ENCODE data around the gene ZFYVE26. TPM values are rescaled to one million over a fixed set of nuclear protein-coding genes. Genes with fewer than 3 reads are reported as not detected.

ZFYVE26 gene
- total RNA-seq, 1 donor from 2014 or later = 33.9 TPM

DNA sequence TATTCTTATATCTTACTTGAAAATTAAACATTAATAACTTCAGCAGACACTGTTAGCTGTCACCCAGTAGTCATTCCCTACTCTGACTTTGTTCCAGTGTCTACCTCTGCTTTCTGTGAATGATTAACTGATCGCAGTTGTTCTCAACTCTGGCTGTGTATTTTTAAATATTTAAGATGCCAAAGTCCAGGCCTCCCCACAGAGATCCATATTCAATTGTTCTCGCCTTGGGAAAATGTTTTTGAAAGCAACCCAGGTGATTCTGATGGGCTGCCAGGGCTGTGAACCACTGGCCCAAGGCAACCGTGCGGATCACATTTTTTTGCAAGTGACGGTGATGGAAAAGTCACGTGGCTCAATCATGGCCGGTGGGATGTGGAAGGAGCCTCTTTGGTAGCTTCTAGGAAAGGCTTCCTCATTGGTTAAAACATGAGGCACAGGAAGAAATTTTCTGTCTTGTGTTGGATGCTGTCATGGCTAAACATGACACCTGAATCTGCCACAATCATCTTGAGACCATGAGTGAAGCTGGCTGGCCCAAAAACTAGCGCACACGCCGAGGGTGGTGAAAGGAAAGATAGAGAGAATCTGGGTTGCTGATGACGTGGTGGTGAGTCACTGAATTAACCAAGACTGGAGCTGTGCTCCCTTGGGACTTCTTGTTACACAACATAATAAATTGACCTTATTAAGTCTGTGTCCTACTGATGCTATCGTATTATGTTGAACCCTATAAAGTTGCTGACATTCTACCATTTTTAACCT is 77.5 kb downstream of the ZFYVE26 start:
- H3K4me1 Mint-ChIP-seq (ENCODE audit: low read depth) = peaks cover 24% of the 10 kb centered on the region

DNA sequence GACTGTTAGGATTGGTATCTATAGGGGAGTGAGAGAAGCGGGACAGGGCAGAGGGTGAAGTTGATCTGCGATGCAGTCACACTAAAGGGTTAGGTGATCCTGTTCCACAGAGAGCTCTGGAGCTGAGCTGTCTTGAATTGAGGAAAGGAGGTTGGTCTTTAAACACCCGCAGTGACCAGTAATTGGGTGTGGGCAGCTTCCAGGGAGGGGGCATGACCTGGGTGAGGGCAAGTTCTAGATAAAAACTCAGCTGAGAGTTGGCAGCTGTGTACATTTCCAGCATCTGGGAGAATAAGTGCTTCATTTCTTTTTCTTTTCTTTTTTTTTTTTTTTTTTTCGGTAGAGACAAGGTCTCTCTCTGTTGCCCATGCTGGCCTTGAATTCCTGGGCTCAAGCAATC is 79.6 kb downstream of the ZFYVE26 start:
- peak overlapping the region; percentile 0 for H3K27ac Mint-ChIP-seq

More for the DNA sequence above, 77.5 kb downstream of the ZFYVE26 start:
- Mint-ChIP-seq H3K36me3 (ENCODE audit: insufficient read depth) (no peaks in the 10 kb centered on the region), H3K27me3 (no peaks in the 10 kb centered on the region), H3K27ac (peak overlapping the region; percentile 85), H3K4me3 (ENCODE audit: low read depth) (peak overlapping the region; percentile 35), H3K9me3 (ENCODE audit: low read depth) (peaks cover 15% of the 10 kb centered on the region)
- no peak for DNase-seq (ENCODE audit: low spot score, unreplicated experiment)
- TF ChIP-seq, protein P1, sequence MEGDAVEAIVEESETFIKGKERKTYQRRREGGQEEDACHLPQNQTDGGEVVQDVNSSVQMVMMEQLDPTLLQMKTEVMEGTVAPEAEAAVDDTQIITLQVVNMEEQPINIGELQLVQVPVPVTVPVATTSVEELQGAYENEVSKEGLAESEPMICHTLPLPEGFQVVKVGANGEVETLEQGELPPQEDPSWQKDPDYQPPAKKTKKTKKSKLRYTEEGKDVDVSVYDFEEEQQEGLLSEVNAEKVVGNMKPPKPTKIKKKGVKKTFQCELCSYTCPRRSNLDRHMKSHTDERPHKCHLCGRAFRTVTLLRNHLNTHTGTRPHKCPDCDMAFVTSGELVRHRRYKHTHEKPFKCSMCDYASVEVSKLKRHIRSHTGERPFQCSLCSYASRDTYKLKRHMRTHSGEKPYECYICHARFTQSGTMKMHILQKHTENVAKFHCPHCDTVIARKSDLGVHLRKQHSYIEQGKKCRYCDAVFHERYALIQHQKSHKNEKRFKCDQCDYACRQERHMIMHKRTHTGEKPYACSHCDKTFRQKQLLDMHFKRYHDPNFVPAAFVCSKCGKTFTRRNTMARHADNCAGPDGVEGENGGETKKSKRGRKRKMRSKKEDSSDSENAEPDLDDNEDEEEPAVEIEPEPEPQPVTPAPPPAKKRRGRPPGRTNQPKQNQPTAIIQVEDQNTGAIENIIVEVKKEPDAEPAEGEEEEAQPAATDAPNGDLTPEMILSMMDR (IDR thresholded peaks at IDR 0.05; ENCODE audit: unreplicated experiment) = no peak

GRCh38 chr14:67735336-67736147 is 80.8 kb downstream of the ZFYVE26 start:
- Mint-ChIP-seq H3K9me3 (ENCODE audit: low read depth) (peaks cover 12% of the 10 kb centered on the region), H3K27ac (no peak overlapping the region), H3K4me1 (ENCODE audit: low read depth) (peaks cover 26% of the 10 kb centered on the region), H3K27me3 (no peaks in the 10 kb centered on the region), H3K4me3 (ENCODE audit: low read depth) (no peak overlapping the region), H3K36me3 (ENCODE audit: insufficient read depth) (no peaks in the 10 kb centered on the region)
- TF ChIP-seq, protein P1 (IDR thresholded peaks at IDR 0.05; ENCODE audit: unreplicated experiment) = no peak
- no peak for DNase-seq (ENCODE audit: low spot score, unreplicated experiment)

More for the DNA sequence above, 79.6 kb downstream of the ZFYVE26 start:
- TF ChIP-seq, protein P1 (IDR thresholded peaks at IDR 0.05; ENCODE audit: unreplicated experiment) = no peak
- no peak for DNase-seq (ENCODE audit: low spot score, unreplicated experiment)
- peaks cover 13% of the 10 kb centered on the region for H3K9me3 Mint-ChIP-seq (ENCODE audit: low read depth)
- H3K36me3 Mint-ChIP-seq (ENCODE audit: insufficient read depth) = no peaks in the 10 kb centered on the region
- no peaks in the 10 kb centered on the region for H3K27me3 Mint-ChIP-seq
- H3K4me1 Mint-ChIP-seq (ENCODE audit: low read depth) = peaks cover 26% of the 10 kb centered on the region
- H3K4me3 Mint-ChIP-seq (ENCODE audit: low read depth) = no peak overlapping the region

- DNase-seq (ENCODE audit: low spot score, unreplicated experiment) = no peak
- Mint-ChIP-seq H3K4me3 (ENCODE audit: low read depth) (no peak overlapping the region), H3K36me3 (ENCODE audit: insufficient read depth) (no peaks in the 10 kb centered on the region), H3K27ac (no peak overlapping the region), H3K4me1 (ENCODE audit: low read depth) (peaks cover 28% of the 10 kb centered on the region), H3K9me3 (ENCODE audit: low read depth) (peaks cover 12% of the 10 kb centered on the region), H3K27me3 (no peaks in the 10 kb centered on the region)
- TF ChIP-seq, protein P1 (IDR thresholded peaks at IDR 0.05; ENCODE audit: unreplicated experiment) = no peak
These were observed 81.7 kb downstream of the ZFYVE26 start for GRCh38 chr14:67734675-67735074.

- DNase-seq (ENCODE audit: low spot score, unreplicated experiment) = no peak
These were observed 82.8 kb downstream of the ZFYVE26 start for GRCh38 chr14:67733616-67734015.

More at GRCh38 chr14:67733616-67734015, 82.8 kb downstream of the ZFYVE26 start:
- no peak overlapping the region for H3K27ac Mint-ChIP-seq
- peaks cover 5% of the 10 kb centered on the region for H3K9me3 Mint-ChIP-seq (ENCODE audit: low read depth)
- H3K36me3 Mint-ChIP-seq (ENCODE audit: insufficient read depth) = no peaks in the 10 kb centered on the region
- H3K27me3 Mint-ChIP-seq = no peaks in the 10 kb centered on the region
- peaks cover 30% of the 10 kb centered on the region for H3K4me1 Mint-ChIP-seq (ENCODE audit: low read depth)
- TF ChIP-seq, protein P1 (IDR thresholded peaks at IDR 0.05; ENCODE audit: unreplicated experiment) = no peak
- H3K4me3 Mint-ChIP-seq (ENCODE audit: low read depth) = no peak overlapping the region
